Upper lobe of left lung (tissue), 4 donors: ENCODE measurements around the gene REEP6.

Experiments used
- EP300 ChIP-seq, 4 donors: sonication (generic); formaldehyde crosslinking; IDR thresholded peaks; one replicate each; pipeline ENCODE4 v1.5.1; 2017; ENCODE audit warnings: antibody characterized with exemption in 4 of 4, control low read depth in 2 of 4
- POLR2A ChIP-seq, 4 donors: fragments of 450-650 bp; IDR thresholded peaks; one replicate each; pipeline ENCODE4 v1.5.1; 2016 to 2017; ENCODE audit warnings: antibody characterized with exemption in 4 of 4, mild to moderate bottlenecking in 2 of 4
- TF ChIP-seq, protein P1 (sequence below), 6 experiments: fragments of 450-650 bp in 4 of 6; fragments of 200-600 bp in 2 of 6; sonication (generic) in 2 of 6; IDR thresholded peaks; one replicate each; pipeline ENCODE4 v1.5.1; 2016 to 2019; ENCODE audit warnings: antibody characterized with exemption in 6 of 6

DNA sequence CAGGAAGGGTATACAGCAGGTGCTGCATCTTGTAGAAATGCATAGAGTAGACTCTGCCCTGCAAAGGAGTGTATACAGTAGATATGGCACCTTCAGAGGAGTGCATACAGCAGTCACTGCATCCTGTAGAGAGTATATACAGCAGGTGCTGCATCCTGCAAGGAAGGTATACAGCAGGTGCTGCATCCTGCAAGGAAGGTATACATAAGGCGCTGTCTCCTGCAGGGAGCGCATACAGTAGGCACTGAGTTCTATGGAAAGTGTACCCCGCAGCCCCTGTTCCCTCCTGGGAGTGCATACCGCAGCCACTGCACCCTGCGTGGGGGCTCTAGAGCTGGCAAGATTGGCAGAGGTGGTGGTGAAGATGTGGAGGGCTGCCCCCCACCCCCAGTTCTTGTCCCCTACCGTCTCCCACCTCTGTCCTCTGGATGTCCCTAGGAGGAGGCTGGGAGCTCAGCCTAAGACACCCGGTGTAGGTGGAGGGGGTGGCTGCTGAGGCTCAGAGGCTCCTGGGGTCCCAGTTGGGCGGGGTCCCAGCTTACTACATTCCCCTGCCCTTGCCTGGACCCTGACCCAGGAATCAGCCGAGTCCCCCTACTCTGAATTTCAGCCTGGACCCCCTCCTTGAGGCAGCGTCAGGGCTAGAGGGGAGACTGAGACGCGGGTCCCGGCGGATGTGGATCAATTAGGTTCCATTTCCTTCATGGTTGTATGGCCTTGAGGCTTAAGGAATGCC is 24.2 kb downstream of the REEP6 start:
- TF ChIP-seq POLR2A (IDR thresholded peaks at IDR 0.05) (no peak), EP300 (IDR thresholded peaks at IDR 0.05) (no peak)
- TF ChIP-seq, protein P1, sequence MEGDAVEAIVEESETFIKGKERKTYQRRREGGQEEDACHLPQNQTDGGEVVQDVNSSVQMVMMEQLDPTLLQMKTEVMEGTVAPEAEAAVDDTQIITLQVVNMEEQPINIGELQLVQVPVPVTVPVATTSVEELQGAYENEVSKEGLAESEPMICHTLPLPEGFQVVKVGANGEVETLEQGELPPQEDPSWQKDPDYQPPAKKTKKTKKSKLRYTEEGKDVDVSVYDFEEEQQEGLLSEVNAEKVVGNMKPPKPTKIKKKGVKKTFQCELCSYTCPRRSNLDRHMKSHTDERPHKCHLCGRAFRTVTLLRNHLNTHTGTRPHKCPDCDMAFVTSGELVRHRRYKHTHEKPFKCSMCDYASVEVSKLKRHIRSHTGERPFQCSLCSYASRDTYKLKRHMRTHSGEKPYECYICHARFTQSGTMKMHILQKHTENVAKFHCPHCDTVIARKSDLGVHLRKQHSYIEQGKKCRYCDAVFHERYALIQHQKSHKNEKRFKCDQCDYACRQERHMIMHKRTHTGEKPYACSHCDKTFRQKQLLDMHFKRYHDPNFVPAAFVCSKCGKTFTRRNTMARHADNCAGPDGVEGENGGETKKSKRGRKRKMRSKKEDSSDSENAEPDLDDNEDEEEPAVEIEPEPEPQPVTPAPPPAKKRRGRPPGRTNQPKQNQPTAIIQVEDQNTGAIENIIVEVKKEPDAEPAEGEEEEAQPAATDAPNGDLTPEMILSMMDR (IDR thresholded peaks at IDR 0.05) = no peak
